Lung (tissue), 12 donors: Measurements from ENCODE around the gene CAP1. TPM values are rescaled to one million over a fixed set of nuclear protein-coding genes. Genes with fewer than 3 reads are reported as not detected.

Experiments
- ATAC-seq: fragments of 200-7000 bp; cut with Tn5 transposase; one replicate; pipeline ENCODE4 v1.9.1; 2020; ENCODE audit warnings: moderate number of reproducible peaks; ENCODE audit not compliant: insufficient read depth, low FRiP score
- DNase-seq, 3 donors: peaks; one replicate each; pipeline ENCODE4 v3.0.0-alpha.2; 2013 to 2017
- H3K27ac ChIP-seq, 2 donors: one replicate each; pipeline ENCODE4 v1.5.1; 2013; ENCODE audit warnings: mild to moderate bottlenecking in 2 of 2, moderate library complexity in 2 of 2, control low read depth in 1 of 2, inconsistent platforms in 1 of 2, low read depth in 1 of 2, low read length in 1 of 2
- H3K27me3 ChIP-seq, 3 donors: one replicate each; pipeline ENCODE4 v1.5.1; 2013; ENCODE audit warnings: low read length in 2 of 3; ENCODE audit not compliant: control insufficient read depth in 3 of 3, insufficient read depth in 3 of 3
- H3K36me3 ChIP-seq, 4 donors: one replicate each; pipeline ENCODE4 v1.5.1; 2013; ENCODE audit warnings: low read length in 4 of 4, mild to moderate bottlenecking in 1 of 4, moderate library complexity in 1 of 4; ENCODE audit not compliant: control insufficient read depth in 4 of 4, insufficient read depth in 4 of 4
- H3K4me1 ChIP-seq, 5 donors: one replicate each; pipeline ENCODE4 v1.5.1; 2013; ENCODE audit warnings: low read length in 5 of 5, mild to moderate bottlenecking in 2 of 5, moderate library complexity in 1 of 5; ENCODE audit not compliant: control insufficient read depth in 5 of 5, insufficient read depth in 5 of 5
- H3K4me3 ChIP-seq: one replicate; pipeline ENCODE4 v1.5.1; 2013; ENCODE audit warnings: mild to moderate bottlenecking, control low read depth, moderate library complexity
- H3K9ac ChIP-seq, 2 donors: one replicate each; pipeline ENCODE4 v1.5.1; 2013; ENCODE audit warnings: low read length in 2 of 2, control low read depth in 1 of 2; ENCODE audit not compliant: insufficient read depth in 1 of 2
- H3K9me3 ChIP-seq, 4 donors: one replicate each; pipeline ENCODE4 v1.5.1; 2013; ENCODE audit warnings: low read length in 3 of 4, mild to moderate bottlenecking in 1 of 4, moderate library complexity in 1 of 4; ENCODE audit not compliant: control insufficient read depth in 4 of 4, insufficient read depth in 3 of 4
- CTCF ChIP-seq: IDR thresholded peaks from 2 replicates; pipeline ENCODE4 v1.5.1; 2012; ENCODE audit warnings: mild to moderate bottlenecking; ENCODE audit errors: control extremely low read depth, extremely low read depth
- WGBS, 2 donors: extraction: QIAGEN DNeasy Blood & Tissue Kit; methylation state at CpG; one replicate each; pipeline ENCODE4 v1.1.7; 2013; 5-methylcytosine and 5-hydroxymethylcytosine counted together
- polyA plus RNA-seq, 2 donors: library from polyadenylated mRNA; stranded (reverse); fragments of 200-250 nt; gene quantifications; one replicate each; pipeline ENCODE4 v1.2.1, GENCODE V29; 2013
- total RNA-seq, 2 donors: library from RNA; depleted of rRNA in 1 of 2; stranded (reverse); fragments of >200 nt in 1 of 2; gene quantifications; one replicate each; pipeline ENCODE4 v1.2.1, GENCODE V29; 2014 to 2021
- donor health status: control.
- donor health status: control.
- donor health status: Bipolar disorder and iron deficiency.
- donor health status: healthy.
- donor health status: DM: yes; HTN: yes; CAD: no.

CAP1 gene
- total and polyA plus RNA-seq, 4 donors = 109 to 454 (median 285) TPM

GRCh38 chr1:40096977-40097782 is 56.7 kb downstream of the CAP1 start, which contains the start of gene PPT1:
TSS of gene PPT1 (minus strand) at chr1:40097252. CDS start at chr1:40097238, 14 bp downstream.
- H3K27ac ChIP-seq = peak within 1 kb of the TSS in 1 of 2 donors; percentile 63
- peak; percentile 87 for ATAC-seq
- WGBS, 2 donors = 0 to 1% methylated on average over 51 of the region's 51 CpGs

GRCh38 chr1:40102038-40102437 is 61.5 kb downstream of the CAP1 start:
- Histone ChIP-seq H3K36me3 (no peaks in the 10 kb centered on the region), H3K27ac (no peak overlapping the region), H3K9me3 (peaks cover 0 to 4% (median 2%) of the 10 kb centered on the region in 4 donors), H3K4me3 (no peak overlapping the region), H3K4me1 (peaks cover 0 to 4% (median 0%) of the 10 kb centered on the region in 5 donors), H3K27me3 (peaks cover 0 to 3% (median 0%) of the 10 kb centered on the region in 3 donors), H3K9ac (no peak overlapping the region)
- WGBS, 2 donors = 59 to 86% methylated on average over 1 of the region's 1 CpG
- ATAC-seq (no peak), DNase-seq (no peak)
- no peak for TF ChIP-seq CTCF

More at GRCh38 chr1:40096977-40097782, 56.7 kb downstream of the CAP1 start, which contains the start of gene PPT1:
- TF ChIP-seq CTCF = no peak
- peak within 1 kb of the TSS; percentile 52 to 67 for H3K9ac ChIP-seq
- H3K27me3 ChIP-seq = peaks cover 0 to 3% (median 0%) of the 10 kb centered on the region in 3 donors
- peaks cover 0 to 8% (median 0%) of the 10 kb centered on the region in 5 donors for H3K4me1 ChIP-seq
- no peaks in the 10 kb centered on the region for H3K9me3 ChIP-seq
- peak within 1 kb of the TSS; percentile 50 for H3K4me3 ChIP-seq
- H3K36me3 ChIP-seq = peaks cover 0 to 3% (median 2%) of the 10 kb centered on the region in 4 donors
- DNase-seq = peak; percentile 77 to 81 (median 77)

- WGBS, 2 donors = 89 to 98% methylated on average over 3 of the region's 3 CpGs
- DNase-seq (no peak), ATAC-seq (no peak)
- H3K36me3 ChIP-seq = no peaks in the 10 kb centered on the region
- peaks cover 0 to 3% (median 0%) of the 10 kb centered on the region in 3 donors for H3K27me3 ChIP-seq
- H3K4me1 ChIP-seq = no peaks in the 10 kb centered on the region
- H3K9ac ChIP-seq = no peak overlapping the region
- no peak for TF ChIP-seq CTCF
- no peak overlapping the region for H3K27ac ChIP-seq
- peaks cover 0 to 6% (median 2%) of the 10 kb centered on the region in 4 donors for H3K9me3 ChIP-seq
- no peak overlapping the region for H3K4me3 ChIP-seq
Observed at GRCh38 chr1:40102896-40103295, 62.4 kb downstream of the CAP1 start.
